SK-N-MC (cell line): Measurements from ENCODE around the gene WNT10A.

Experiments used
- DNase-seq: peaks from one replicate; pipeline ENCODE4 v3.0.0-alpha.2; 2011; ENCODE audit warnings: low read depth, low spot score
- H3K27ac ChIP-seq: fragments of 200-600 bp; sonication (generic); 2 replicates; pipeline ENCODE4 v1.5.1; 2016; ENCODE audit warnings: mixed run types
- H3K36me3 ChIP-seq: fragments of 200-600 bp; sonication (generic); 2 replicates; pipeline ENCODE4 v1.6.1; 2017; ENCODE audit warnings: antibody characterized with exemption, low read length, mixed read lengths; ENCODE audit not compliant: insufficient read depth
- H3K4me3 ChIP-seq: fragments of 200-600 bp; sonication (generic); 2 replicates; pipeline ENCODE4 v1.5.1; 2016
- H3K9ac ChIP-seq: fragments of 200-600 bp; sonication (generic); 2 replicates; pipeline ENCODE4 v1.8.0; 2017; ENCODE audit warnings: mixed run types, mixed read lengths; ENCODE audit not compliant: insufficient read length
- H3K9me3 ChIP-seq: fragments of 200-600 bp; sonication (generic); 2 replicates; pipeline ENCODE4 v1.6.1; 2017; ENCODE audit warnings: low read depth, mild to moderate bottlenecking, antibody characterized with exemption, low read length, moderate library complexity, mixed read lengths
- EZH2 ChIP-seq: fragments of 200-600 bp; sonication (generic); IDR thresholded peaks from one replicate; pipeline ENCODE4 v1.6.1; 2017; ENCODE audit warnings: antibody characterized with exemption
- FOXP2 ChIP-seq: optimal IDR thresholded peaks from 2 replicates; pipeline ENCODE3; 2011; ENCODE audit warnings: mild to moderate bottlenecking, moderate library complexity; ENCODE audit not compliant: insufficient read depth; ENCODE audit errors: extremely low read length, control extremely low read depth
- POLR2AphosphoS5 ChIP-seq: IDR thresholded peaks from 2 replicates; pipeline ENCODE4 v1.6.1; 2012; ENCODE audit warnings: mild to moderate bottlenecking, low read depth, low read length, borderline replicate concordance

The WNT10A gene

DNA sequence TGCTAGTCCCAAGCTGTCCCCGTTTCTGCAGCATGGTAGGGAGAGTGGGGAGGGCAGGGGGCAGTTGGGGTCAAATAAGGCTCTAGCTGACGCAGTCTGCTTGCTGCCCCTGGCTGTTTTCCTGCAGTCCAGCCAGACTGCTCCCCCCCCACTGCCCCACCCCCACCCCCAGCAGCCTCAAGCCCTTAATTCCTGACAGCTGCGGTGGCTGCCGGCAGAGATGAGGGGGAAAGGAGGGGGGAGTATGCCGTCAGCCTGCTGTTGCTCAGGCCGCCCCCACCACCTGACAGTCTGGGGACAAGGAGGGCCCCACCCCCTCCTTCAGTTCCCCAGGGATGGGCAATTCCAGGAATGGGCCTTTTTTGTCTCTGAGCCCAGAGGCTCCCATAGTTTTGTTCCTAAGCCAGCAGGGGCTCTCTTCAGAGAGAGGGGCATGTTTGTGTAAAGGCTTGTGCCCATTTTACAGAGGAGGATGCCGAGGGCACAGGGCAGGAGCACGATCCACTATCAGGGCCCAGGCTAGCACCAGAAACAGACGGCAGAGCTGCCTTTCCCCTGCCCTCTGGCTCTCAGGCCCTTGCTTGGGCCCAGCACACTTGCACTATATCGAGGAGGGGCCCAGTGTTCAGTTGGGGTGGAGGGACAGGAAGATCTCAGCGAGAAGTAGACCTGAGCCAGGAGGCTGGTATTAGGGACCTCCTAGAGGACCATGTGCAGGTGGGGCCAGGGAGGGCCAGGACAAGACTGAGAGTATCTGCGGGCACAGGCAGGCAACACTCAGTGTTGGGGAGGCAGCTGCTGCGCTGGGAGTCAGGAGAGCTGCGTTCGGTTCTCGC, 1.5 kb upstream of the WNT10A start:
- H3K9ac ChIP-seq: no peak overlapping the region
- no peak for DNase-seq

DNA sequence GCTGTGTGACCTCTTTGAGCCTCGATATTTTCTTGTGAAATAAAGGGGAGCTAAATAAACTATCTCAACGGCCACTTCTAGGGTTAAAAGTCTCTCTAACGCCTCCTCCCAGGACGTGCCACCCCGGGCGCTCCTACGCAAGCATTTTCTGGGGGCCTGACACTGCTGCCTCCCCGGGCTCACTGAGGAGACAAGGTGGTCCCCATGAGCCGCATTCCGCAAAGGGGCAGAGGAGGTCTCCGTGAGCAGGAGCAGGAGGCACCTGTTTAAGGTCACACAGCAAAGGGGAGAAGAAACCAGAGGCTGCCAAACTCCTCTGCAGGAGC, 913 bp upstream of the WNT10A start:
- Histone ChIP-seq H3K9ac (no peak overlapping the region), H3K9me3 (no peaks in the 10 kb centered on the region), H3K27ac (no peak overlapping the region), H3K4me3 (peak overlapping the region; percentile 78), H3K36me3 (no peaks in the 10 kb centered on the region)
- no peak for DNase-seq
- TF ChIP-seq FOXP2 (no peak), EZH2 (no peak), POLR2AphosphoS5 (no peak)

More for the DNA sequence above, 1.5 kb upstream of the WNT10A start:
- H3K27ac ChIP-seq: peak overlapping the region; percentile 54; the same call in 1 of the 2 replicates
- H3K36me3 ChIP-seq: no peaks in the 10 kb centered on the region
- TF ChIP-seq POLR2AphosphoS5 (no peak), EZH2 (no peak), FOXP2 (no peak)
- H3K4me3 ChIP-seq: no peak overlapping the region
- H3K9me3 ChIP-seq: no peaks in the 10 kb centered on the region

DNA sequence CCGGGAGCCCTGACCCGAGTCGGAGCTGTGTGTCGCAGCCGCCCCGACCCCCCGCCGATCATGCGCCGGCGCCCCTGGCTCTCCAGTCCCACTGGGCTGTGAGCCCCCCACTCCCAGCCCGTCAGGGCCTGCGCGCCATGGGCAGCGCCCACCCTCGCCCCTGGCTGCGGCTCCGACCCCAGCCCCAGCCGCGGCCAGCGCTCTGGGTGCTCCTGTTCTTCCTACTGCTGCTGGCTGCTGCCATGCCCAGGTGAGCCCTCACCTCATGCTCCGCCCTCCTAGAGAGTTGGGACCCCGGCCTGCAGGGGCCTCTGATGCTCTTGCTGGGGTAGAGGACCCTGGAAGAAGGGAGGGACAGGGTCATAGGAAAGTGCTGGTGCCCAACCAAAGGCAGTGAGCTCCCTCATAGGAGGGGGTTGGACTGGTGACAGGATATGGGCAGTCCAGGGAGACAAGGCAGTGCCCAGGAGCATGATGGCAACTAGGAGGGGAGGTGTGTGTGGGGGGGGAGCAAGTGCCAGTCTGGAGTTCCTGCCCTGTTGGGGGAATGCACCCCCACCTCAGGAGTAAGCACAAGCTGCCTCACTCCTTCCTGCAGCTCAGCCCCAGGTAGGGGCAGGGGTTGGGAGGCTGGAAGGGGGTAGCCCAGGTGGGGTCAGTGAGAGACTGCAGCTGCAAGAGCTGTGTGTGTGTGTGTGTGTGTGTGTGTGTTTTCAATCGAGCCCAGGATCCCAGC, 375 bp downstream of the WNT10A start:
- no peak for TF ChIP-seq EZH2
- no peak; the same call in 1 of the 2 replicates for TF ChIP-seq POLR2AphosphoS5
- TF ChIP-seq FOXP2: no peak
- no peak for DNase-seq
- H3K9me3 ChIP-seq: no peaks in the 10 kb centered on the region
- no peak overlapping the region for H3K27ac ChIP-seq
- H3K36me3 ChIP-seq: no peaks in the 10 kb centered on the region
- H3K4me3 ChIP-seq: peak overlapping the region; percentile 78
- H3K9ac ChIP-seq: peak overlapping the region; percentile 60

DNA sequence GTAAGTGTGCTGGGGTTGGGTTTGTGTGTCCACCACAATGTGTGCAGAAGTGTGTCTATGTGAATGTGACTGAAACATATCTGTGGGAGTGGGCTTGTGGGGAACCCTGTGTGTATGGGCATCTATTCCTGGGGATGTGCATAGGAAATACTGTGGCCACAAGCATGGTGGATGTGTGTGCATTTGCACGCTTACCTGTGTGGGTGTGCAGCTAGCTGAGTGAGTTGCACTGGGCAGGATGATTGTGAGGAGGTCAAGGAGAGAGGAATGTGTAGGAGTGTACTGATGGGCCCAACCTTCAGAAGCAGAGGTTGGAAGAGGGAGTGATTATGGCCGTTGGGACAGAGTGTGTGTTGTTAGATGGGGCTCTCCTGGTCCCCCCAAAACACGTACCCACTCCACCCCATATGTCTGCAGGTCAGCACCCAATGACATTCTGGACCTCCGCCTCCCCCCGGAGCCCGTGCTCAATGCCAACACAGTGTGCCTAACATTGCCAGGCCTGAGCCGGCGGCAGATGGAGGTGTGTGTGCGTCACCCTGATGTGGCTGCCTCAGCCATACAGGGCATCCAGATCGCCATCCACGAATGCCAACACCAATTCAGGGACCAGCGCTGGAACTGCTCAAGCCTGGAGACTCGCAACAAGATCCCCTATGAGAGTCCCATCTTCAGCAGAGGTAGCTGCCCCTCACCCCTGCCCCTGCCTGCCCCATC, 1.2 kb downstream of the WNT10A start:
- Histone ChIP-seq H3K9ac (no peak overlapping the region), H3K36me3 (no peaks in the 10 kb centered on the region), H3K9me3 (no peaks in the 10 kb centered on the region), H3K4me3 (peak overlapping the region; percentile 78), H3K27ac (no peak overlapping the region)
- DNase-seq: no peak
- TF ChIP-seq POLR2AphosphoS5 (no peak), FOXP2 (no peak), EZH2 (no peak)

DNA sequence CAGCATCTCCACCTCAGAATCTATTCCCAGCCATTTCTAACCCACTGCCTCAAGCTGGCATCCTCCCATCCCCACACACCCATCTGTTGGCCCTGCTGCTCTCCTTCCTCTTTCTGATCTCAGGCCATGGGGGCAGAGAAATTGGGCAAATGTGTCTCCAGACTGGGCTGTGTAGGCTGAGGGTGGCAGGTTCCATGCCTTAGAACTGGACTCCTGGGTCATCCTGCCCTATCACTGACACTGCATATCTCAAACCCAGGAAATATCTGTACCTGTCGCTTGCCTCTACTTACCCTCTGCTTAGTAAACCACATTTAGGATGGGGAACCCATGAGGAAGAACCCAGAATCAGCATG, 1.8 kb downstream of the WNT10A start:
- no peak for DNase-seq
- H3K4me3 ChIP-seq: no peak overlapping the region
- H3K9ac ChIP-seq: no peak overlapping the region
- TF ChIP-seq POLR2AphosphoS5: no peak
- no peak for TF ChIP-seq EZH2
- TF ChIP-seq FOXP2: no peak
- 0 out of 2 replicates have a peak overlapping the region, but pooled peaks have one; percentile 31 for H3K27ac ChIP-seq
- H3K36me3 ChIP-seq: no peaks in the 10 kb centered on the region
- H3K9me3 ChIP-seq: no peaks in the 10 kb centered on the region

DNA sequence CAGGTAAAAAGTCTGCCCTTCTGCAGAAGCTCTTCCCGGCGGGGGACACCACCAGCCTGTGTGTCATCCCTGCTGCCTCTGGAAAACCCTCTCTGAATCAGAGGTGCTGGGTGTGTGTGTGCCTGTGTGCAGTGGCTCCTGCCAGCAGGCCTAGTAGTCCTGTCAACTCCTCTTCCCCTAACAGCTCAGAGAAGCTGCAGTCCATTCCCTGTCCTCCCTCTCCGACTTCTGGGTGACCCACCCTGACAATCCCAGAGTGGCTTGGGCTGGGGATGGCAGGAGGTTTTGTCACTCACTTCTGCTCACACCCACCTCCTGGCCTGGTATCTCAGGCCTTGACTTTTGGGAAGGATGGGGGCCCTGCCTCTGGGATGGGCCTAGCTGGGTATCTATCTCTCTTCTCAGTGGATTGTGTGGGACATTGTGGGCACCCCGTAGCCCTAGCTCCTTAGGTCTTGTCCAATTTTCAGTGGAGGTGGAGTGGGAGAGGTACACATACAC, 2.3 kb downstream of the WNT10A start:
- DNase-seq: no peak
- Histone ChIP-seq H3K9ac (no peak overlapping the region), H3K36me3 (no peaks in the 10 kb centered on the region), H3K4me3 (peak overlapping the region; percentile 57), H3K9me3 (no peaks in the 10 kb centered on the region), H3K27ac (0 out of 2 replicates have a peak overlapping the region, but pooled peaks have one; percentile 31)
- TF ChIP-seq POLR2AphosphoS5: no peak

DNA sequence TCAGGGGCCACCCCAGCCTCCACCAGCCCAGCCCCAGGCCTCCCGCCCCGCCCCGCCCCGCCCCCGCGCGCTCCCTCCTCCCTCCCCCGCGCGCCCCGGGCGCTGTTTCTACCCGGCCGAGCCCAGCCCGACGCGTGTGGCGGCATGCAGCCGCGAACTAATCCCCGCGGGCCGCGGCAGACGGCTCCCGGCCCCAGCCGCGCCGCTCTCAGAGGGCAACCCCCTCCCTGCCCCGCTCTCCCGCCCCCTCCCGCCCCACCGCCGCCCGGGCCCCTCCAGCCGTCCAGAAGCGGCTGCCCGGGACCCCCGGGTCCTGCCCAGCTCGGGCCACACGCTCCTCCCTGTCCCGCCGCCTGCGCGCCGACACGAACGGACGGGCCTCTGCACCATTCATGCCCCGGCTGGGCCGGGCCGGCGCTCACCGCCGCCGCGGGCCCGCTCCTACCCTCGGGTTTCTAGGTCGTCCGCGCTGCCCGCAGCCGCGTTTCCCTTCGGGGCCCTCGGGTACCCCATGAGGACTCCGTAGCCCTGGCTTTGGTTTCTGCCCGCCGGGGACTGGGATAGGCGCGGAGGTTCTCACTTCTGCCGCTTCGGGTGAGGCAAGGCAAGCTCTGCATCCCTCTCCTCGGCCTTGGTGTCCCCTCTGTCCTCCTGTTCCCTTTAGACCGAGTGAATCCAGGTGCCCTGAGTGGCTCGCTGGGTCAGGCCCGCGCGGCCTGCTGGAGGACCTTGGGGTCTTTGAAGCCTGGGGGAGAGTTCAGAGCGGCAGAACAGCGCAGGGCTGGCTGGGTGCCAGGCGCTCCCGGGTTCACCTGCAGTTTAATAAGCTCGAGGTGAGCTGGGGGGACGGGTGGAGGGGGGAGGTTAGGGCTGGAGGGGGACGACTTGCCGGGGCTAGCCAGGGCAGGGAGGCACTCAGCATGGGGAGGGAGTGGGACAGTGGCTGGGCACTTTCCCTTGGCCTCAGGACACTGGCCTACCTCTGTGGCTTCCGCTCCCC, 3.1 kb downstream of the WNT10A start:
- TF ChIP-seq EZH2 (no peak), FOXP2 (no peak), POLR2AphosphoS5 (no peak)
- H3K27ac ChIP-seq: peak overlapping the region; percentile 57; the same call in 1 of the 2 replicates
- no peak for DNase-seq
- H3K36me3 ChIP-seq: no peaks in the 10 kb centered on the region
- peak overlapping the region; percentile 57 for H3K4me3 ChIP-seq
- peak overlapping the region; percentile 49 for H3K9ac ChIP-seq
- H3K9me3 ChIP-seq: no peaks in the 10 kb centered on the region
